SK-N-SH (cell line): ENCODE data around the gene FOXP1. TPM values are rescaled to one million over a fixed set of nuclear protein-coding genes. Genes with fewer than 3 reads are reported as not detected.

ENCODE experiments used
- CTCF ChIA-PET: fragments of 300-600, 350-600 bp; formaldehyde crosslinking; extraction: SDS; loops from one replicate; lab custom pipeline; 2021; lab: Yijun Ruan, JAX
- POLR2A ChIA-PET: fragments of 350-600 bp; sonication (Branson Sonifier 250); formaldehyde crosslinking; extraction: SDS; loops from one replicate; lab custom pipeline; 2020; ENCODE audit warnings: antibody characterized with exemption, inconsistent platforms; lab: Yijun Ruan, JAX
- DNase-seq: peaks from one replicate; pipeline ENCODE4 v3.0.0; 2012
- H2AFZ ChIP-seq: fragments of 200-600 bp; sonication (generic); 2 replicates; pipeline ENCODE4 v1.8.1; 2016; ENCODE audit warnings: antibody characterized with exemption, mild to moderate bottlenecking, low read depth
- H3F3A ChIP-seq: fragments of 200-600 bp; sonication (generic); replicated peaks from 2 replicates; pipeline ENCODE3; 2016; ENCODE audit warnings: antibody characterized with exemption, mild to moderate bottlenecking; ENCODE audit not compliant: insufficient read depth
- H3K27ac ChIP-seq, 2 experiments: fragments of 200-500 bp in 1 of 2; fragments of 200-600 bp in 1 of 2; sonication (Bioruptor generic) in 1 of 2; sonication (generic), shearing (Covaris generic) in 1 of 2; 2 replicates each; pipeline versions ENCODE4 v1.5.1 to v1.6.1; 2014 to 2016; ENCODE audit warnings: low read depth in 2 of 2, inconsistent platforms in 1 of 2, low read length in 1 of 2, mild to moderate bottlenecking in 1 of 2, mixed read lengths in 1 of 2
- H3K27me3 ChIP-seq: fragments of 200-600 bp; sonication (generic), shearing (Covaris generic); 2 replicates; pipeline ENCODE4 v1.6.1; 2016; ENCODE audit warnings: mixed run types; ENCODE audit not compliant: insufficient read depth
- H3K36me3 ChIP-seq, 2 experiments: fragments of 200-500 bp in 1 of 2; fragments of 200-600 bp in 1 of 2; sonication (Bioruptor generic) in 1 of 2; sonication (generic) in 1 of 2; replicated peaks in 1 of 2; 2 replicates each; pipeline versions ENCODE3 to v1.5.1; 2014 to 2016; ENCODE audit warnings: low read length in 1 of 2, mild to moderate bottlenecking in 1 of 2; ENCODE audit not compliant: insufficient read depth in 2 of 2, control insufficient read depth in 1 of 2
- H3K4me1 ChIP-seq, 2 experiments: fragments of 200-500 bp in 1 of 2; fragments of 200-600 bp in 1 of 2; sonication (Bioruptor generic) in 1 of 2; sonication (generic), shearing (Covaris generic) in 1 of 2; 2 replicates each; pipeline versions ENCODE4 v1.5.1 to v1.6.1; 2014 to 2016; ENCODE audit warnings: low read depth in 1 of 2, low read length in 1 of 2, mixed run types in 1 of 2; ENCODE audit not compliant: insufficient read depth in 2 of 2, control insufficient read depth in 1 of 2
- H3K4me2 ChIP-seq: fragments of 200-600 bp; sonication (generic), shearing (Covaris generic); 2 replicates; pipeline ENCODE4 v1.6.1; 2017; ENCODE audit warnings: mixed run types
- H3K4me3 ChIP-seq, 2 experiments: fragments of 200-500 bp in 1 of 2; fragments of 200-600 bp in 1 of 2; sonication (Bioruptor generic) in 1 of 2; sonication (generic), shearing (Covaris generic) in 1 of 2; 2 replicates each; pipeline versions ENCODE4 v1.5.1 to v1.8.1; 2014 to 2016; ENCODE audit warnings: low read depth in 2 of 2, inconsistent platforms in 1 of 2, low read length in 1 of 2, mild to moderate bottlenecking in 1 of 2, mixed read lengths in 1 of 2, moderate library complexity in 1 of 2
- H3K79me2 ChIP-seq: fragments of 200-600 bp; sonication (generic); 2 replicates; pipeline ENCODE4 v1.8.1; 2017; ENCODE audit warnings: mild to moderate bottlenecking; ENCODE audit not compliant: insufficient read depth
- H3K9ac ChIP-seq: fragments of 200-600 bp; sonication (generic); 2 replicates; pipeline ENCODE4 v1.6.1; 2017; ENCODE audit warnings: mixed run types
- H3K9me2 ChIP-seq: fragments of 200-600 bp; sonication (generic); 2 replicates; pipeline ENCODE4 v1.6.1; 2017; ENCODE audit warnings: mixed run types
- H3K9me3 ChIP-seq: fragments of 200-600 bp; sonication (generic); 2 replicates; pipeline ENCODE4 v1.6.1; 2017; ENCODE audit warnings: mixed run types, mild to moderate bottlenecking, moderate library complexity
- H4K20me1 ChIP-seq: fragments of 200-600 bp; sonication (generic); 2 replicates; pipeline ENCODE4 v1.6.1; 2017; ENCODE audit warnings: mild to moderate bottlenecking, mixed run types; ENCODE audit not compliant: insufficient read depth
- CHD2 ChIP-seq: fragments of 150-350 bp; IDR thresholded peaks from 2 replicates; pipeline ENCODE4 v1.6.1; 2018; ENCODE audit warnings: low read length; ENCODE audit not compliant: partially characterized antibody
- ELF1 ChIP-seq: IDR thresholded peaks from 2 replicates; pipeline ENCODE4 v1.4.0; 2012
- EP300 ChIP-seq, 2 experiments: IDR thresholded peaks; 2 replicates each; pipeline versions ENCODE4 v1.4.0 to v1.6.1; 2012; ENCODE audit warnings: borderline replicate concordance in 1 of 2, low read depth in 1 of 2, low read length in 1 of 2
- FOSL2 ChIP-seq: IDR thresholded peaks from 2 replicates; pipeline ENCODE4 v1.4.0; 2012; ENCODE audit warnings: low read depth, mild to moderate bottlenecking, moderate library complexity, borderline replicate concordance
- GABPA ChIP-seq: IDR thresholded peaks from 2 replicates; pipeline ENCODE4 v1.4.0; 2012; ENCODE audit warnings: low read depth, mild to moderate bottlenecking
- GATA2 ChIP-seq: sonication (generic); formaldehyde crosslinking; IDR thresholded peaks from 2 replicates; pipeline ENCODE4 v1.5.0; 2020; ENCODE audit warnings: mild to moderate bottlenecking, missing genetic modification reagents
- RAD21 ChIP-seq: IDR thresholded peaks from 2 replicates; pipeline ENCODE4 v1.6.1; 2012; ENCODE audit warnings: mild to moderate bottlenecking, low read length
- RFX5 ChIP-seq: IDR thresholded peaks from 2 replicates; pipeline ENCODE4 v1.6.1; 2012; ENCODE audit warnings: mild to moderate bottlenecking, improper control_type of control experiment, low read length
- RXRA ChIP-seq: IDR thresholded peaks from 2 replicates; pipeline ENCODE4 v1.4.0; 2012; ENCODE audit warnings: low read depth, mild to moderate bottlenecking, borderline replicate concordance
- SMC3 ChIP-seq: IDR thresholded peaks from 2 replicates; pipeline ENCODE4 v1.6.1; 2012; ENCODE audit warnings: low read depth, low read length, improper control_type of control experiment
- TCF12 ChIP-seq: IDR thresholded peaks from 2 replicates; pipeline ENCODE4 v1.4.0; 2012
- TEAD4 ChIP-seq: IDR thresholded peaks from 2 replicates; pipeline ENCODE4 v1.4.0; 2012; ENCODE audit warnings: mild to moderate bottlenecking, borderline replicate concordance; ENCODE audit not compliant: insufficient read depth
- WGBS: methylation state at CpG from one replicate; pipeline ENCODE4 v1.1.6; 2017; ENCODE audit warnings: low lambda C conversion rate; 5-methylcytosine and 5-hydroxymethylcytosine counted together
- polyA plus RNA-seq, 3 experiments: library from polyadenylated mRNA; depleted of rRNA; stranded (reverse); fragments of >200 nt; gene quantifications; 2 replicates each; pipeline ENCODE4 v1.2.3, GENCODE V29; 2012
- TF ChIP-seq, protein P1 (sequence below): fragments of 150-350 bp; IDR thresholded peaks from 2 replicates; pipeline ENCODE4 v1.6.1; 2017; ENCODE audit warnings: antibody characterized with exemption, low read length, low read depth, borderline replicate concordance

Gene FOXP1
- polyA plus RNA-seq, 1 of the 3 experiments (the other 2 are of a cell fraction), result 8.8 TPM

DNA sequence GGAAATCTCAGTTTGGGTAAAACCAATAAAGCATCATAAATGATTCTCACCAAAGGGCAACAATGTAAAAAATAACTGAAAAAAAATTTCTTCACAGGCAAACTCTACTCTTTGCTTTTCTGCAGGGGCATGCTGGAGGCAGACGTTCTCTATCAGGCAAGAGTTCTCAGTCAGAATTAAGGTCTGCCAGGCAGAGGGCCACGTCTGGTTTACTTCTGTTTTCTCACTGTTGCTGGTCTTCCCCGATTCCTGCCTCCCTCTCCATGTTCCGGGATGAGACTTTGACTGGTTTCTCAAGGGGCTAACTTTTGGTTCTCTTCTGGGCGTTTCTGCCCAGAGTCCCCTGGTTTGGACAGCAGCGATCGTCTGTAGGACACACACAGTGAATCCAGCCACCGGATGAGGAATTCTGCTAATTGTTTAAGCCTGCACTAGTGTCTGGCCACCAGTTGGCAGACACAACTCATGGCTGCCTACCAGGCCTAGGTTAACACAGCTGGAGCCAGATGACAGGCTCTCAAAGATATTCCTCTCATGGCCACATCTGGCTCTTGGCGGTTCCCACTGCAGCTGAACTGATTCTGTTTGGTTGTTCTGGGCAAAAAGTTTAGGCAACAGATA lies 273.1 kb downstream of the FOXP1 start:
- no peak overlapping the region for H3K4me2 ChIP-seq
- peak overlapping the region in 1 of 2 experiments; percentile 81; a peak in 2 of 4 replicates for H3K27ac ChIP-seq
- WGBS, result 77% methylated on average over 8 of the region's 9 CpGs

DNA sequence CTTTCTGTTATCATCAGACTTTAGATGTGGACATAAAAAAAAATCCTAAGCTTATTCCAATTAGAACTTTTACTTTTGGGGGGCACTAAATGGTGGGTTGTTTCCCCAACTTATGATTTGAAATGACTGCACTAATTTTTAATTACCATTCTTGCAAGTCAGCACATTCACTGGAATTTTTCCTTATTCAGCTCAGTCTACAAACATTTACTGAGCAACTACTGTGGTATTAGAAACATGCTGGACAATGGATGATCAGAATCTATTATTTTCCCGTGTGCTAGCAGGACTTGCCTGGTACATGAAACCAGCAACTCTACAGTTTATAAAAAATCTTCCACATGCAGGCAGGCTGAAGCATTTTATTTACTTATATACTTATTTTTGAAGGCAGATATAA lies 273.6 kb downstream of the FOXP1 start:
- WGBS, result 75% methylated on average over 1 of the region's 1 CpG
- Histone ChIP-seq H3K9me2 (no peaks in the 10 kb centered on the region), H3K4me1 (peaks cover 9 to 10% of the 10 kb centered on the region in 2 experiments; a peak in 3 of 4 replicates), H3K36me3 (no peaks in the 10 kb centered on the region), H3K9me3 (no peaks in the 10 kb centered on the region), H4K20me1 (no peaks in the 10 kb centered on the region), H2AFZ (no peak overlapping the region), H3K9ac (no peak overlapping the region), H3K27ac (peak overlapping the region in 1 of 2 experiments; percentile 81; a peak in 2 of 4 replicates), H3K4me3 (no peak overlapping the region), H3K4me2 (no peak overlapping the region), H3K79me2 (peaks cover 82% of the 10 kb centered on the region), H3K27me3 (no peaks in the 10 kb centered on the region), H3F3A (no peaks in the 10 kb centered on the region)
- no peak for DNase-seq
- POLR2A ChIA-PET, result no interaction called here
- CTCF ChIA-PET, result no interaction called here
- TF ChIP-seq SMC3 (no peak), GABPA (no peak), EP300 (IDR thresholded peaks at IDR 0.05; ENCODE audit: borderline replicate concordance in 1 of 2, low read depth in 1 of 2, low read length in 1 of 2) (no peak), TEAD4 (no peak), CHD2 (no peak), TCF12 (no peak), RXRA (no peak), FOSL2 (no peak), RFX5 (no peak)
- TF ChIP-seq, protein P1, sequence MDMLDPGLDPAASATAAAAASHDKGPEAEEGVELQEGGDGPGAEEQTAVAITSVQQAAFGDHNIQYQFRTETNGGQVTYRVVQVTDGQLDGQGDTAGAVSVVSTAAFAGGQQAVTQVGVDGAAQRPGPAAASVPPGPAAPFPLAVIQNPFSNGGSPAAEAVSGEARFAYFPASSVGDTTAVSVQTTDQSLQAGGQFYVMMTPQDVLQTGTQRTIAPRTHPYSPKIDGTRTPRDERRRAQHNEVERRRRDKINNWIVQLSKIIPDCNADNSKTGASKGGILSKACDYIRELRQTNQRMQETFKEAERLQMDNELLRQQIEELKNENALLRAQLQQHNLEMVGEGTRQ, result no peak

More for the DNA sequence above, 273.1 kb downstream of the FOXP1 start:
- H3F3A ChIP-seq, result no peaks in the 10 kb centered on the region
- H2AFZ ChIP-seq, result no peak overlapping the region
- H3K36me3 ChIP-seq, result no peaks in the 10 kb centered on the region
- TF ChIP-seq ELF1, result no peak
- TF ChIP-seq CHD2, result no peak
- TF ChIP-seq RAD21, result peak; percentile 46
- TF ChIP-seq SMC3, result no peak
- no peak for TF ChIP-seq GATA2 (CRISPR knock-in tag)
- H3K9ac ChIP-seq, result no peak overlapping the region
- H4K20me1 ChIP-seq, result no peaks in the 10 kb centered on the region
- H3K79me2 ChIP-seq, result peaks cover 81% of the 10 kb centered on the region
- H3K4me1 ChIP-seq, result peaks cover 7 to 9% of the 10 kb centered on the region in 2 experiments; a peak in 3 of 4 replicates
- CTCF ChIA-PET, result interaction anchor here (0.8 kb wide), 1 partner anchor 121 kb away, joined by 3 read pairs; no protein-coding TSS in a partner anchor
- peak; percentile 60 for DNase-seq
- no peaks in the 10 kb centered on the region for H3K9me2 ChIP-seq
- POLR2A ChIA-PET, result no interaction called here
- H3K9me3 ChIP-seq, result no peaks in the 10 kb centered on the region
- no peak overlapping the region for H3K4me3 ChIP-seq
- no peaks in the 10 kb centered on the region for H3K27me3 ChIP-seq
